DND-41 (cell line): ENCODE data around the gene LRRC9.

Experiments
- ATAC-seq: fragments of 200-7000 bp; cut with Tn5 transposase; 3 replicates; pipeline ENCODE4 v1.9.1; 2021; ENCODE audit warnings: low read depth; ENCODE audit not compliant: insufficient read depth
- DNase-seq: peaks from one replicate; pipeline ENCODE4 v3.0.0-alpha.2; 2020
- H2AFZ ChIP-seq: 2 replicates; pipeline ENCODE4 v1.6.0; 2012; ENCODE audit warnings: low read depth, low read length
- H3K27ac ChIP-seq: 2 replicates; pipeline ENCODE4 v1.5.1; 2012; ENCODE audit warnings: low read length, inconsistent platforms
- H3K27me3 ChIP-seq: fragments of 200-600 bp; sonication (generic); 2 replicates; pipeline ENCODE4 v1.6.0; 2012; ENCODE audit warnings: low read length, mild to moderate bottlenecking, inconsistent platforms; ENCODE audit not compliant: insufficient read depth, poor library complexity
- H3K36me3 ChIP-seq: 2 replicates; pipeline ENCODE4 v1.5.1; 2012; ENCODE audit warnings: low read length, inconsistent platforms; ENCODE audit not compliant: insufficient read depth
- H3K4me1 ChIP-seq: 2 replicates; pipeline ENCODE4 v1.5.1; 2012; ENCODE audit warnings: mild to moderate bottlenecking, low read length; ENCODE audit not compliant: insufficient read depth
- H3K4me2 ChIP-seq: 2 replicates; pipeline ENCODE4 v1.6.0; 2012; ENCODE audit warnings: mild to moderate bottlenecking, moderate library complexity, low read length, inconsistent platforms; ENCODE audit not compliant: insufficient read depth
- H3K4me3 ChIP-seq, 2 experiments: fragments of 200-600 bp in 1 of 2; shearing (Covaris generic) in 1 of 2; 2 replicates each; pipeline ENCODE4 v1.5.1; 2012 to 2016; ENCODE audit warnings: inconsistent platforms in 2 of 2, low read length in 2 of 2, mild to moderate bottlenecking in 2 of 2, low read depth in 1 of 2, moderate library complexity in 1 of 2
- H3K79me2 ChIP-seq: 2 replicates; pipeline ENCODE4 v1.6.0; 2012; ENCODE audit warnings: low read length, inconsistent platforms; ENCODE audit not compliant: insufficient read depth
- H3K9ac ChIP-seq: 2 replicates; pipeline ENCODE4 v1.6.0; 2012; ENCODE audit warnings: low read depth, mild to moderate bottlenecking, inconsistent platforms, low read length, moderate library complexity
- H3K9me3 ChIP-seq: 2 replicates; pipeline ENCODE4 v1.5.1; 2012; ENCODE audit warnings: low read length, moderate library complexity, mild to moderate bottlenecking, inconsistent platforms; ENCODE audit not compliant: insufficient read depth, severe bottlenecking
- H4K20me1 ChIP-seq: 2 replicates; pipeline ENCODE4 v1.6.0; 2012; ENCODE audit warnings: low read length; ENCODE audit not compliant: insufficient read depth
- EZH2 ChIP-seq: IDR thresholded peaks from 3 replicates; pipeline ENCODE4 v1.6.1; 2012; ENCODE audit warnings: borderline replicate concordance, low read depth, mild to moderate bottlenecking, moderate library complexity, low read length, inconsistent platforms; ENCODE audit not compliant: severe bottlenecking
- TF ChIP-seq, protein P1 (sequence below): IDR thresholded peaks from 2 replicates; pipeline ENCODE4 v1.5.1; 2012; ENCODE audit warnings: borderline replicate concordance, low read length, moderate library complexity, mild to moderate bottlenecking; ENCODE audit not compliant: poor library complexity, severe bottlenecking; ENCODE audit errors: extremely low read depth

Gene LRRC9

GRCh38 chr14:59913187-59913586 is 6.8 kb upstream of the LRRC9 start:
- Histone ChIP-seq H2AFZ (no peak overlapping the region), H3K9ac (no peak overlapping the region), H4K20me1 (no peaks in the 10 kb centered on the region), H3K27me3 (no peaks in the 10 kb centered on the region), H3K27ac (no peak overlapping the region), H3K4me3 (no peak overlapping the region), H3K9me3 (peaks cover 2% of the 10 kb centered on the region), H3K4me2 (no peak overlapping the region), H3K79me2 (no peaks in the 10 kb centered on the region), H3K4me1 (no peaks in the 10 kb centered on the region), H3K36me3 (no peaks in the 10 kb centered on the region)
- DNase-seq (no peak), ATAC-seq (no peak)
- TF ChIP-seq, protein P1, sequence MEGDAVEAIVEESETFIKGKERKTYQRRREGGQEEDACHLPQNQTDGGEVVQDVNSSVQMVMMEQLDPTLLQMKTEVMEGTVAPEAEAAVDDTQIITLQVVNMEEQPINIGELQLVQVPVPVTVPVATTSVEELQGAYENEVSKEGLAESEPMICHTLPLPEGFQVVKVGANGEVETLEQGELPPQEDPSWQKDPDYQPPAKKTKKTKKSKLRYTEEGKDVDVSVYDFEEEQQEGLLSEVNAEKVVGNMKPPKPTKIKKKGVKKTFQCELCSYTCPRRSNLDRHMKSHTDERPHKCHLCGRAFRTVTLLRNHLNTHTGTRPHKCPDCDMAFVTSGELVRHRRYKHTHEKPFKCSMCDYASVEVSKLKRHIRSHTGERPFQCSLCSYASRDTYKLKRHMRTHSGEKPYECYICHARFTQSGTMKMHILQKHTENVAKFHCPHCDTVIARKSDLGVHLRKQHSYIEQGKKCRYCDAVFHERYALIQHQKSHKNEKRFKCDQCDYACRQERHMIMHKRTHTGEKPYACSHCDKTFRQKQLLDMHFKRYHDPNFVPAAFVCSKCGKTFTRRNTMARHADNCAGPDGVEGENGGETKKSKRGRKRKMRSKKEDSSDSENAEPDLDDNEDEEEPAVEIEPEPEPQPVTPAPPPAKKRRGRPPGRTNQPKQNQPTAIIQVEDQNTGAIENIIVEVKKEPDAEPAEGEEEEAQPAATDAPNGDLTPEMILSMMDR = no peak
- no peak for TF ChIP-seq EZH2

- Histone ChIP-seq H3K36me3 (no peaks in the 10 kb centered on the region), H3K4me1 (no peaks in the 10 kb centered on the region), H3K79me2 (no peaks in the 10 kb centered on the region), H3K9ac (no peak overlapping the region), H3K27me3 (peaks cover 11% of the 10 kb centered on the region), H4K20me1 (no peaks in the 10 kb centered on the region), H2AFZ (no peak overlapping the region), H3K4me3 (no peak overlapping the region), H3K27ac (no peak overlapping the region), H3K4me2 (no peak overlapping the region), H3K9me3 (peaks cover 2% of the 10 kb centered on the region)
- DNase-seq (no peak), ATAC-seq (0 out of 3 replicates have a peak, but pooled peaks have one; percentile 50)
- TF ChIP-seq, protein P1 = peak; percentile 50
- TF ChIP-seq EZH2 = no peak
Measured at GRCh38 chr14:59918824-59919569, 947 bp upstream of the LRRC9 start.

DNA sequence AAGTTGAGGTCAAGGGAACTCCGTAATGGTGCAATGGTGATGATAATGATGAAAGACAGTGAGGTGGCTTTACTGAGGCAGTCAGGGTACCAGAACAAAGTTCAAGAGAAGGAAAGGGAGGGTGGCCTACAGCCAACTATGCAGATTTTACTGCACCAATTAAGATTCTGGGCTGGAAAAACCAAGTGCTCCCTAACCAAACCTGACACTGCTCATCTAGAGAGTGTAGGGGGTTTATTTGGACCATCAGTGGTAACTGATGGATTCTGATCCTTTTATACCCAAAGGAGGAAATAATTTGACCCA is 387 bp downstream of the LRRC9 start:
- Histone ChIP-seq H3K36me3 (no peaks in the 10 kb centered on the region), H4K20me1 (no peaks in the 10 kb centered on the region), H3K4me2 (no peak overlapping the region), H3K27ac (no peak overlapping the region), H3K9me3 (no peaks in the 10 kb centered on the region), H2AFZ (no peak overlapping the region), H3K9ac (no peak overlapping the region), H3K4me3 (no peak overlapping the region), H3K27me3 (peaks cover 11% of the 10 kb centered on the region), H3K79me2 (no peaks in the 10 kb centered on the region), H3K4me1 (no peaks in the 10 kb centered on the region)
- TF ChIP-seq, protein P1 = no peak
- ATAC-seq (no peak), DNase-seq (no peak)

- no peaks in the 10 kb centered on the region for H4K20me1 ChIP-seq
- H3K27ac ChIP-seq = no peak overlapping the region
- H3K4me3 ChIP-seq = no peak overlapping the region
- no peaks in the 10 kb centered on the region for H3K9me3 ChIP-seq
- no peak for TF ChIP-seq EZH2
- TF ChIP-seq, protein P1 = no peak
- H3K4me2 ChIP-seq = no peak overlapping the region
- ATAC-seq (no peak), DNase-seq (no peak)
- no peaks in the 10 kb centered on the region for H3K36me3 ChIP-seq
- no peak overlapping the region for H3K9ac ChIP-seq
- no peaks in the 10 kb centered on the region for H3K27me3 ChIP-seq
- H2AFZ ChIP-seq = no peak overlapping the region
- H3K4me1 ChIP-seq = no peaks in the 10 kb centered on the region
- H3K79me2 ChIP-seq = no peaks in the 10 kb centered on the region
Measured at GRCh38 chr14:59925797-59926196, 5.9 kb downstream of the LRRC9 start.
